ENCODE results near the gene SULT4A1. TPM values are rescaled to one million over a fixed set of nuclear protein-coding genes. Genes with fewer than 3 reads are reported as not detected.

The SULT4A1 gene
- polyA plus RNA-seq, 2 of the 4 experiments (the other 2 are of a cell fraction) = not detected

DNA sequence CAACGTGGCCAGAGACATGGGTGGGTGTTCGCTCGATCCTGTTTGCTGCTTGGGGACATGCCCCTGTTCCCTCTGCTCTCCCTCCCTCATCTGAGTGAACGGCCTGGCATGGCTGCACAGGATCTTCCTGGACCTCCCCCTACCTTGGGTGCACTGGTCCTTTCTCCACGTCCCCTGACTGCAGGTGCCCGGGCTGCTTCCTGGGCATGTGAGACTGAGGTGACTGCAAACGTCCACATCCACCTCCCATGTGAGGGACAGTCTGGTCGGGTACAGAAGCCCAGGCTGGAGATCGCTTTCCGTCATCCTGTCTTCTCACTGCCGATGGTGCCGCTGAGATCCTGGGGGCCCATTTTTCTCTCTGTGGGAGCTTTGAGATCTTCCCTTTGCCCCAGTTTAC is 11.8 kb downstream of the SULT4A1 start:
- H3K4me2 ChIP-seq = no peak overlapping the region
- no peak for DNase-seq (ENCODE audit: low read depth in 1 of 2, low spot score in 1 of 2)
- TF ChIP-seq, protein P1, sequence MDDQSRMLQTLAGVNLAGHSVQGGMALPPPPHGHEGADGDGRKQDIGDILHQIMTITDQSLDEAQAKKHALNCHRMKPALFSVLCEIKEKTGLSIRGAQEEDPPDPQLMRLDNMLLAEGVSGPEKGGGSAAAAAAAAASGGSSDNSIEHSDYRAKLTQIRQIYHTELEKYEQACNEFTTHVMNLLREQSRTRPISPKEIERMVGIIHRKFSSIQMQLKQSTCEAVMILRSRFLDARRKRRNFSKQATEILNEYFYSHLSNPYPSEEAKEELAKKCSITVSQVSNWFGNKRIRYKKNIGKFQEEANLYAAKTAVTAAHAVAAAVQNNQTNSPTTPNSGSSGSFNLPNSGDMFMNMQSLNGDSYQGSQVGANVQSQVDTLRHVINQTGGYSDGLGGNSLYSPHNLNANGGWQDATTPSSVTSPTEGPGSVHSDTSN (IDR thresholded peaks at IDR 0.05) = no peak
- TF ChIP-seq HDAC2 (IDR thresholded peaks at IDR 0.05) = no peak
- TF ChIP-seq HOXB13 (CRISPR knock-in tag; IDR thresholded peaks at IDR 0.05; ENCODE audit: low read depth) = no peak
- CTCF ChIA-PET = interaction anchor here (1.2 to 1.5 kb wide), 2 partner anchors 24 to 50 kb away, joined by 3 to 4 read pairs; no protein-coding TSS in a partner anchor
- H3K9me3 ChIP-seq = no peaks in the 10 kb centered on the region
- no peak for FAIRE-seq
- no peak overlapping the region for H3K27ac ChIP-seq
- no peaks in the 10 kb centered on the region for H3K4me1 ChIP-seq
- 35% methylated on average over 10 of the region's 12 CpGs for WGBS (ENCODE audit: missing lambda C conversion rate)
- POLR2A ChIA-PET = no interaction called here
- no peak overlapping the region for H3K4me3 ChIP-seq
- ATAC-seq = no peak

DNA sequence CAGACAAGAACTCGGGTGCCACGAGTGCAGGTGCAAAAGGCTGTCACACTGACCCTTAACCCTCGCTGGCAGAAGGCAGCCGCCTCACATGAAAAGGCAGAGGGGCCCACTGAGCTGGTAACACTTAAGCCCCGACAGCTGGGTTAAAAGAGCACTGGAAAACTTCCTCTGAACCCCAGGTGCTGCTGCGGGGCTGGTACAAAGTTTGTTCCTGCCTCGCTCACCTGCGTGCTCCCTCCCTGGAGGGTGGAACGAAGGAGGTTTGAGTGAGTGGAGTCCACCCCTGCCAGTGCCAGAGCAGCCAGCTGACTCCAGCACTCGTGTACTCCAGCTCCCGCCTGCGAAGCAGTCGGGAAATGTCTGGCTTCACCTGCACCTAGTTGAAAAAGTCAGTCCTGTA is 12.6 kb downstream of the SULT4A1 start:
- ChIA-PET CTCF (interaction anchor here (1.5 kb wide), 1 partner anchor 23 kb away, joined by 4 read pairs; no protein-coding TSS in a partner anchor), POLR2A (no interaction called here)
- no peak overlapping the region for H3K27ac ChIP-seq
- ATAC-seq (no peak), FAIRE-seq (no peak), DNase-seq (ENCODE audit: low read depth in 1 of 2, low spot score in 1 of 2) (no peak)
- TF ChIP-seq ZSCAN20 (CRISPR knock-in tag; IDR thresholded peaks at IDR 0.05) (no peak), CHD4 (IDR thresholded peaks at IDR 0.05; ENCODE audit: borderline replicate concordance) (no peak), HOXB5 (CRISPR knock-in tag; IDR thresholded peaks at IDR 0.05) (no peak), MAFK (IDR thresholded peaks at IDR 0.05; ENCODE audit: partially characterized antibody) (no peak), RARB (CRISPR knock-in tag; IDR thresholded peaks at IDR 0.05) (no peak), CBX2 (IDR thresholded peaks at IDR 0.05; ENCODE audit: borderline replicate concordance, low read depth) (no peak), ZFP36 (IDR thresholded peaks at IDR 0.05; ENCODE audit: borderline replicate concordance, partially characterized antibody) (no peak), ESRRA (IDR thresholded peaks at IDR 0.05; ENCODE audit: borderline replicate concordance, low read length) (no peak), FOSB (CRISPR knock-in tag; IDR thresholded peaks at IDR 0.05) (no peak), HOXA7 (CRISPR knock-in tag; IDR thresholded peaks at IDR 0.05) (no peak), MAZ (IDR thresholded peaks at IDR 0.05; ENCODE audit: borderline replicate concordance, low read depth, low read length) (no peak), MYC (IDR thresholded peaks at IDR 0.05; ENCODE audit: borderline replicate concordance, low read length) (no peak), JUNB (IDR thresholded peaks at IDR 0.05) (no peak), HEYL (CRISPR knock-in tag; IDR thresholded peaks at IDR 0.05) (no peak), TFCP2L1 (CRISPR knock-in tag; IDR thresholded peaks at IDR 0.05) (no peak)
- TF ChIP-seq, protein P2, sequence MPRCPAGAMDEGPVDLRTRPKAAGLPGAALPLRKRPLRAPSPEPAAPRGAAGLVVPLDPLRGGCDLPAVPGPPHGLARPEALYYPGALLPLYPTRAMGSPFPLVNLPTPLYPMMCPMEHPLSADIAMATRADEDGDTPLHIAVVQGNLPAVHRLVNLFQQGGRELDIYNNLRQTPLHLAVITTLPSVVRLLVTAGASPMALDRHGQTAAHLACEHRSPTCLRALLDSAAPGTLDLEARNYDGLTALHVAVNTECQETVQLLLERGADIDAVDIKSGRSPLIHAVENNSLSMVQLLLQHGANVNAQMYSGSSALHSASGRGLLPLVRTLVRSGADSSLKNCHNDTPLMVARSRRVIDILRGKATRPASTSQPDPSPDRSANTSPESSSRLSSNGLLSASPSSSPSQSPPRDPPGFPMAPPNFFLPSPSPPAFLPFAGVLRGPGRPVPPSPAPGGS (IDR thresholded peaks at IDR 0.05) = no peak
- TF ChIP-seq, protein P3, sequence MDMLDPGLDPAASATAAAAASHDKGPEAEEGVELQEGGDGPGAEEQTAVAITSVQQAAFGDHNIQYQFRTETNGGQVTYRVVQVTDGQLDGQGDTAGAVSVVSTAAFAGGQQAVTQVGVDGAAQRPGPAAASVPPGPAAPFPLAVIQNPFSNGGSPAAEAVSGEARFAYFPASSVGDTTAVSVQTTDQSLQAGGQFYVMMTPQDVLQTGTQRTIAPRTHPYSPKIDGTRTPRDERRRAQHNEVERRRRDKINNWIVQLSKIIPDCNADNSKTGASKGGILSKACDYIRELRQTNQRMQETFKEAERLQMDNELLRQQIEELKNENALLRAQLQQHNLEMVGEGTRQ (IDR thresholded peaks at IDR 0.05) = no peak
- TF ChIP-seq, protein P4, sequence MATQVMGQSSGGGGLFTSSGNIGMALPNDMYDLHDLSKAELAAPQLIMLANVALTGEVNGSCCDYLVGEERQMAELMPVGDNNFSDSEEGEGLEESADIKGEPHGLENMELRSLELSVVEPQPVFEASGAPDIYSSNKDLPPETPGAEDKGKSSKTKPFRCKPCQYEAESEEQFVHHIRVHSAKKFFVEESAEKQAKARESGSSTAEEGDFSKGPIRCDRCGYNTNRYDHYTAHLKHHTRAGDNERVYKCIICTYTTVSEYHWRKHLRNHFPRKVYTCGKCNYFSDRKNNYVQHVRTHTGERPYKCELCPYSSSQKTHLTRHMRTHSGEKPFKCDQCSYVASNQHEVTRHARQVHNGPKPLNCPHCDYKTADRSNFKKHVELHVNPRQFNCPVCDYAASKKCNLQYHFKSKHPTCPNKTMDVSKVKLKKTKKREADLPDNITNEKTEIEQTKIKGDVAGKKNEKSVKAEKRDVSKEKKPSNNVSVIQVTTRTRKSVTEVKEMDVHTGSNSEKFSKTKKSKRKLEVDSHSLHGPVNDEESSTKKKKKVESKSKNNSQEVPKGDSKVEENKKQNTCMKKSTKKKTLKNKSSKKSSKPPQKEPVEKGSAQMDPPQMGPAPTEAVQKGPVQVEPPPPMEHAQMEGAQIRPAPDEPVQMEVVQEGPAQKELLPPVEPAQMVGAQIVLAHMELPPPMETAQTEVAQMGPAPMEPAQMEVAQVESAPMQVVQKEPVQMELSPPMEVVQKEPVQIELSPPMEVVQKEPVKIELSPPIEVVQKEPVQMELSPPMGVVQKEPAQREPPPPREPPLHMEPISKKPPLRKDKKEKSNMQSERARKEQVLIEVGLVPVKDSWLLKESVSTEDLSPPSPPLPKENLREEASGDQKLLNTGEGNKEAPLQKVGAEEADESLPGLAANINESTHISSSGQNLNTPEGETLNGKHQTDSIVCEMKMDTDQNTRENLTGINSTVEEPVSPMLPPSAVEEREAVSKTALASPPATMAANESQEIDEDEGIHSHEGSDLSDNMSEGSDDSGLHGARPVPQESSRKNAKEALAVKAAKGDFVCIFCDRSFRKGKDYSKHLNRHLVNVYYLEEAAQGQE (IDR thresholded peaks at IDR 0.05) = no peak
- TF ChIP-seq, protein P5, sequence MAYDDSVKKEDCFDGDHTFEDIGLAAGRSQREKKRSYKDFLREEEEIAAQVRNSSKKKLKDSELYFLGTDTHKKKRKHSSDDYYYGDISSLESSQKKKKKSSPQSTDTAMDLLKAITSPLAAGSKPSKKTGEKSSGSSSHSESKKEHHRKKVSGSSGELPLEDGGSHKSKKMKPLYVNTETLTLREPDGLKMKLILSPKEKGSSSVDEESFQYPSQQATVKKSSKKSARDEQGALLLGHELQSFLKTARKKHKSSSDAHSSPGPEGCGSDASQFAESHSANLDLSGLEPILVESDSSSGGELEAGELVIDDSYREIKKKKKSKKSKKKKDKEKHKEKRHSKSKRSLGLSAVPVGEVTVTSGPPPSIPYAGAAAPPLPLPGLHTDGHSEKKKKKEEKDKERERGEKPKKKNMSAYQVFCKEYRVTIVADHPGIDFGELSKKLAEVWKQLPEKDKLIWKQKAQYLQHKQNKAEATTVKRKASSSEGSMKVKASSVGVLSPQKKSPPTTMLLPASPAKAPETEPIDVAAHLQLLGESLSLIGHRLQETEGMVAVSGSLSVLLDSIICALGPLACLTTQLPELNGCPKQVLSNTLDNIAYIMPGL (CRISPR knock-in tag; IDR thresholded peaks at IDR 0.05; ENCODE audit: borderline replicate concordance) = no peak
- H3K9me3 ChIP-seq = no peaks in the 10 kb centered on the region
- H3K4me1 ChIP-seq = no peaks in the 10 kb centered on the region
- no peak overlapping the region for H3K4me3 ChIP-seq
- H3K4me2 ChIP-seq = no peak overlapping the region
- 50% methylated on average over 10 of the region's 13 CpGs for WGBS (ENCODE audit: missing lambda C conversion rate)

All from A549 (cell line).